ENCODE results near the gene PDE9A. TPM values are rescaled to one million over a fixed set of nuclear protein-coding genes. Genes with fewer than 3 reads are reported as not detected.

Gene PDE9A
- total and polyA plus RNA-seq, 2 experiments from 2014 or later = 14.3 to 19.6 TPM

DNA sequence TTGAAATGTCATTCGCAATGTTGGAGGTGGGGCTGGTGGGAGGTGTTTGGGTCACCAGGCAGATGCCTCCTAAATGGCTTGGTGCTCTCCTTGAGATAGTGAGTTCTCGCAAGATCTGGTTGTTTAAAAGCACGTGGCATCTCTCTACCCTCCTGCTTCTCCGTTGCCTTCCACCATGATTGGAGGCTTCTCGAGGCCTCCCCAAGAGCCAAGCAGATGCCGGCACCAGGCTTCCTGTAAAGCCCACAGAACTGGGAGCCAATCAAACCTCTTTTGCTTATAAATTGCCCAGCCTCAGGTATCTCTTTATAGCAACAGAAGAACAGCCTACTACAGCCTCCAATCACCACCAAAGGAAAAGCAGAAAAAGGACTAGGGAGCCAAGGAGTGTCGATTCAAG, 80.5 kb downstream of the PDE9A start:
- DNase-seq (ENCODE audit: low spot score) = no peak
- H3K9me3 ChIP-seq (ENCODE audit: low read depth) = no peaks in the 10 kb centered on the region
- 96% methylated on average over 7 of the region's 7 CpGs for whole genome bisulfite sequencing (ENCODE audit: low lambda C conversion rate, missing lambda C conversion rate)
- peaks cover 18% of the 10 kb centered on the region for H3K4me1 ChIP-seq (ENCODE audit: insufficient read depth)
- H2AFZ ChIP-seq = no peak overlapping the region
- peak overlapping the region; percentile 91 for H3K27ac ChIP-seq
- no peak overlapping the region for H3K4me3 ChIP-seq
- peaks cover 2% of the 10 kb centered on the region for H3K79me2 ChIP-seq
- no peaks in the 10 kb centered on the region for H3K36me3 ChIP-seq (replicated peaks; ENCODE audit: insufficient read depth, low read depth)
- no peaks in the 10 kb centered on the region for H3K9me2 ChIP-seq (replicated peaks; ENCODE audit: insufficient read depth)
- H3K27me3 ChIP-seq = no peaks in the 10 kb centered on the region
- no peak overlapping the region for H3K4me2 ChIP-seq
- H4K20me1 ChIP-seq (ENCODE audit: insufficient read depth, poor library complexity, severe bottlenecking) = no peaks in the 10 kb centered on the region
- no peak for TF ChIP-seq EZH2phosphoT487 (IDR thresholded peaks at IDR 0.05; ENCODE audit: low read depth, severe bottlenecking, unreplicated experiment)

DNA sequence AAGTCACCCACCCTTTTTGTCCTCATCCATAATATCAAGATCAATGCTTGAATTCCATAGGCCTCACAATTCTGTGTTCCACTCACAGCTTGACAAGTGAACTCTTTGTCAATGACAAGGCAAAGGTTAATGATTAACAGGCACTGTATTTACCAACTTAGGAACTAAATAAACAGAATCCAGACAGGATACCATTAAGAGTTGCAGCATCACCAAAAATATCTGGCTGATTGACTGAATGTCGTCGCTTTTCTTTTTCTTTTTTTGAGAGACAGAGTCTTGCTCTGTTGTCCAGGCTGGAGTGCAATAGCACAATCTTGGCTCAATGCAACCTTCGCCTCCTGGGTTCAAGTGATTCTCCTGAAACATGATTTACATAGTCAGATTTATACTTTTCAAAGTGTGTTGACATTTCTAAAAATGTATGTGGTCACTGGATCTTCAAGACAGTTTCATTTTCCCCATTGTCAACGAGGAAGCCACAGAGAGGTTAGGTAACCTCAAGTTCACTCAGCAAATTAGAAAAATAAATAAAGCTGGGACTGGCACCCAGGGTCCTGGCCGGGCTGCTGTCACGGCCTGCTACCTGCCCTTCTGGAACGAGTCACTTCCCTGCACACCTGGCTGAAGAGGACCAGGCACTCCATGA, 81.0 kb downstream of the PDE9A start:
- Histone ChIP-seq H3K9me3 (ENCODE audit: low read depth) (no peaks in the 10 kb centered on the region), H3K4me3 (no peak overlapping the region), H3K79me2 (peaks cover 2% of the 10 kb centered on the region), H3K36me3 (replicated peaks; ENCODE audit: insufficient read depth, low read depth) (no peaks in the 10 kb centered on the region), H4K20me1 (ENCODE audit: insufficient read depth, poor library complexity, severe bottlenecking) (no peaks in the 10 kb centered on the region), H3K27me3 (no peaks in the 10 kb centered on the region), H3K4me2 (no peak overlapping the region), H3K4me1 (ENCODE audit: insufficient read depth) (peaks cover 18% of the 10 kb centered on the region), H2AFZ (no peak overlapping the region), H3K27ac (peak overlapping the region; percentile 91), H3K9me2 (replicated peaks; ENCODE audit: insufficient read depth) (no peaks in the 10 kb centered on the region)
- TF ChIP-seq EZH2 (IDR thresholded peaks at IDR 0.05; ENCODE audit: borderline replicate concordance) (no peak), EZH2phosphoT487 (IDR thresholded peaks at IDR 0.05; ENCODE audit: low read depth, severe bottlenecking, unreplicated experiment) (no peak)
- TF ChIP-seq, protein P1, sequence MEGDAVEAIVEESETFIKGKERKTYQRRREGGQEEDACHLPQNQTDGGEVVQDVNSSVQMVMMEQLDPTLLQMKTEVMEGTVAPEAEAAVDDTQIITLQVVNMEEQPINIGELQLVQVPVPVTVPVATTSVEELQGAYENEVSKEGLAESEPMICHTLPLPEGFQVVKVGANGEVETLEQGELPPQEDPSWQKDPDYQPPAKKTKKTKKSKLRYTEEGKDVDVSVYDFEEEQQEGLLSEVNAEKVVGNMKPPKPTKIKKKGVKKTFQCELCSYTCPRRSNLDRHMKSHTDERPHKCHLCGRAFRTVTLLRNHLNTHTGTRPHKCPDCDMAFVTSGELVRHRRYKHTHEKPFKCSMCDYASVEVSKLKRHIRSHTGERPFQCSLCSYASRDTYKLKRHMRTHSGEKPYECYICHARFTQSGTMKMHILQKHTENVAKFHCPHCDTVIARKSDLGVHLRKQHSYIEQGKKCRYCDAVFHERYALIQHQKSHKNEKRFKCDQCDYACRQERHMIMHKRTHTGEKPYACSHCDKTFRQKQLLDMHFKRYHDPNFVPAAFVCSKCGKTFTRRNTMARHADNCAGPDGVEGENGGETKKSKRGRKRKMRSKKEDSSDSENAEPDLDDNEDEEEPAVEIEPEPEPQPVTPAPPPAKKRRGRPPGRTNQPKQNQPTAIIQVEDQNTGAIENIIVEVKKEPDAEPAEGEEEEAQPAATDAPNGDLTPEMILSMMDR (IDR thresholded peaks at IDR 0.05; ENCODE audit: poor library complexity) = no peak
- WGBS (ENCODE audit: low lambda C conversion rate, missing lambda C conversion rate) = 50% methylated on average over 7 of the region's 7 CpGs
- peak; percentile 83 for DNase-seq (ENCODE audit: low spot score)

DNA sequence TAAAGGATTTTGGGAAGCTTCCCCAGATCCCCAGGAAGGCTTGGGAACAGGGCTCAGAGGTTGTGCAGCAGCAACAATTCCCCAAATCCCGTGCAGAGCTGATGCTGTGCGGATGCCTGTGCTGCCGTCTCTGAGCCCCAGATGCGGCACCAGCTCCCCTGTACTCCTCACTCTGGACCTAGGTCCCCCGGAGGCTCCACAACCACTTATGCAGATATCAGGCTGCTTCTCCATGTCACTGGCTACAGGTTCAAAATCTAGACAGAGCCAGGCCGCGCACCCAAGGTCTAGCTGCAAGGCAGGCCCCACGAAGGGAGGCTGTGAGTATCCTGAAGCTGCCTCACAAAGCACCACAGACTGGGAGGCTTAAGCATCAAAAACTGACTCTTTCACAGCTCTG, 81.6 kb downstream of the PDE9A start:
- no peaks in the 10 kb centered on the region for H4K20me1 ChIP-seq (ENCODE audit: insufficient read depth, poor library complexity, severe bottlenecking)
- H3K36me3 ChIP-seq (replicated peaks; ENCODE audit: insufficient read depth, low read depth) = no peaks in the 10 kb centered on the region
- 93% methylated on average over 8 of the region's 8 CpGs for WGBS (ENCODE audit: low lambda C conversion rate, missing lambda C conversion rate)
- H3K27ac ChIP-seq = peak overlapping the region; percentile 91
- no peak for DNase-seq (ENCODE audit: low spot score)
- no peaks in the 10 kb centered on the region for H3K9me2 ChIP-seq (replicated peaks; ENCODE audit: insufficient read depth)
- peaks cover 2% of the 10 kb centered on the region for H3K79me2 ChIP-seq
- H2AFZ ChIP-seq = no peak overlapping the region
- TF ChIP-seq EZH2phosphoT487 (IDR thresholded peaks at IDR 0.05; ENCODE audit: low read depth, severe bottlenecking, unreplicated experiment) (no peak), EZH2 (IDR thresholded peaks at IDR 0.05; ENCODE audit: borderline replicate concordance) (no peak)
- TF ChIP-seq, protein P1 (IDR thresholded peaks at IDR 0.05; ENCODE audit: poor library complexity) = no peak
- H3K9me3 ChIP-seq (ENCODE audit: low read depth) = no peaks in the 10 kb centered on the region
- peaks cover 18% of the 10 kb centered on the region for H3K4me1 ChIP-seq (ENCODE audit: insufficient read depth)
- H3K4me3 ChIP-seq = no peak overlapping the region
- H3K4me2 ChIP-seq = no peak overlapping the region
- H3K27me3 ChIP-seq = no peaks in the 10 kb centered on the region

DNA sequence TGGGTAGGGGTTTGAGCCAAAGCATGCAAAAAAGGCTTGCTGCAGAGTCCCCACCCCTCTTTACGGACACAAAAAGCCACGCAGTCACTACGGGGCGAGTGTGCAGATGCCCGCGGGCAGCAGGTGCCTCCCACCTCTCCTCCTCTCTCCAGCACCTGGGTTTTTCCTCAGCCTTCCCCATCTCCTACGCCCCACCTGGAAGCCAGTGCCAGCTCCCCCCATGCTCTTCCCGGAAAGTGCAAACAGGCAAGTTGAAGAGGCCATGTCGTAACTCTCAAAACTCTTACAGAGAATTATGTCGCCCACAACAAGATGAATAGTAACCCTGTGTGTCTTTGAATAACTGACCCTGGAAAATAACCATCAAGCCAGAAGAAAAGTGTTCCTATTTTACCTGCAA, 82.5 kb downstream of the PDE9A start:
- H3K9me3 ChIP-seq (ENCODE audit: low read depth) = no peaks in the 10 kb centered on the region

More for the DNA sequence above, 82.5 kb downstream of the PDE9A start:
- no peak overlapping the region for H3K4me2 ChIP-seq
- H3K9me2 ChIP-seq (replicated peaks; ENCODE audit: insufficient read depth) = no peaks in the 10 kb centered on the region
- H4K20me1 ChIP-seq (ENCODE audit: insufficient read depth, poor library complexity, severe bottlenecking) = no peaks in the 10 kb centered on the region
- H3K27ac ChIP-seq = no peak overlapping the region
- no peaks in the 10 kb centered on the region for H3K36me3 ChIP-seq (replicated peaks; ENCODE audit: insufficient read depth, low read depth)
- TF ChIP-seq EZH2phosphoT487 (IDR thresholded peaks at IDR 0.05; ENCODE audit: low read depth, severe bottlenecking, unreplicated experiment) (no peak), EZH2 (IDR thresholded peaks at IDR 0.05; ENCODE audit: borderline replicate concordance) (no peak)
- TF ChIP-seq, protein P1 (IDR thresholded peaks at IDR 0.05; ENCODE audit: poor library complexity) = no peak
- no peak for DNase-seq (ENCODE audit: low spot score)
- no peaks in the 10 kb centered on the region for H3K79me2 ChIP-seq
- H3K4me1 ChIP-seq (ENCODE audit: insufficient read depth) = peaks cover 14% of the 10 kb centered on the region
- no peak overlapping the region for H2AFZ ChIP-seq
- WGBS (ENCODE audit: low lambda C conversion rate, missing lambda C conversion rate) = 97% methylated on average over 10 of the region's 10 CpGs
- no peak overlapping the region for H3K4me3 ChIP-seq
- H3K27me3 ChIP-seq = no peaks in the 10 kb centered on the region
